C4-2B (cell line): ENCODE data around the gene F7.

Source experiments
- CTCF ChIP-seq: fragments of 450-650 bp; conservative IDR thresholded peaks from 2 replicates; pipeline ENCODE4 v1.5.1; 2017; ENCODE audit warnings: mild to moderate bottlenecking
- ZFX ChIP-seq: fragments of 450-650 bp; IDR thresholded peaks from 2 replicates; pipeline ENCODE4 v1.6.1; 2017

- TF ChIP-seq CTCF (no peak), ZFX (no peak)
These were observed 20.1 kb downstream of the F7 start for GRCh38 chr13:113125506-113126264.
